Pancreas (tissue), 10 donors: ENCODE measurements around the gene GOLGA6L22. TPM values are rescaled to one million over a fixed set of nuclear protein-coding genes. Genes with fewer than 3 reads are reported as not detected.
A peak's percentile ranks its signal among the peaks of the same experiment; 100 is the strongest.
"Not testable (repeated sequence)": the region's sequence is repeated elsewhere in the genome, so short reads cannot be mapped to it uniquely, and the experiment has no call there.

Source experiments
- ATAC-seq, 4 donors: fragments of 200-7000 bp; cut with Tn5 transposase; one replicate each; pipeline versions ENCODE4 v1.8.0 to v1.9.1; 2020; ENCODE audit warnings: mild to moderate bottlenecking in 4 of 4, moderate library complexity in 4 of 4
- DNase-seq, 6 donors: peaks; one replicate each; pipeline ENCODE4 v3.0.0-alpha.2; 2020
- FAIRE-seq: peaks from 2 replicates; lab custom pipeline; 2012; peaks lifted over from hg19 to GRCh38; lab: Jason Lieb, UNC
- H3K27ac ChIP-seq, 4 donors: fragments of 200-600 bp; sonication (generic); 1 replicate in 3 of 4; 2 replicates in 1 of 4; pipeline versions ENCODE4 v1.5.0 to v1.8.0; 2020
- H3K27me3 ChIP-seq, 4 donors: fragments of 200-600 bp; one replicate each; pipeline ENCODE4 v1.8.0; 2021
- H3K36me3 ChIP-seq, 3 donors: fragments of 200-600 bp; sonication (generic) in 1 of 3; one replicate each; pipeline versions ENCODE4 v1.5.0 to v1.8.0; 2020 to 2021
- H3K4me1 ChIP-seq, 3 donors: fragments of 200-600 bp; one replicate each; pipeline ENCODE4 v1.8.0; 2021
- H3K4me3 ChIP-seq, 4 donors: fragments of 200-600 bp; sonication (generic) in 2 of 4; one replicate each; pipeline versions ENCODE4 v1.5.0 to v1.8.0; 2020 to 2021
- H3K9me3 ChIP-seq, 4 donors: fragments of 200-600 bp; one replicate each; pipeline ENCODE4 v1.8.0; 2021
- WGBS, 2 donors: extraction: QIAGEN DNeasy Blood & Tissue Kit; methylation state at CpG; one replicate each; pipeline ENCODE4 v1.1.7; 2013; 5-methylcytosine and 5-hydroxymethylcytosine counted together
- intact Hi-C, 3 donors: fragments of 100-400 bp; cut with DNase I; formaldehyde crosslinking; loops; one replicate each; pipeline versions ENCODE4 v1.11.1 to v1.14.2; 2022
- polyA plus RNA-seq, 2 donors: library from polyadenylated mRNA; stranded (reverse); fragments of 200-250 nt; gene quantifications; one replicate each; pipeline ENCODE4 v1.2.3, GENCODE V29; 2013
- total RNA-seq, 6 donors: library from RNA; stranded (reverse); fragmentation: NEBNext Ultra II Directional in 4 of 6; extraction: Animal tissue kit (Norgen Biotek cat#: 25700) in 4 of 6; gene quantifications; one replicate each; pipeline versions ENCODE4 v1.2.1 to v1.2.4, GENCODE V29; 2021 to 2023
- donor health status: healthy with polysubstance abuse.
- donor health status: DM: no; HTN: no; CAD: no; lungs with moderate emphysema.
- donor health status: DM: no; HTN: no; CAD: no.
- donor health status: control.
- donor health status: control.
- donor health status: Bipolar disorder and iron deficiency.
- donor health status: DM: yes; HTN: yes; CAD: no.
- donor health status: DM: no; HTN: no; CAD: no.
- donor health status: DM: no; HTN: no; CAD: no.
- donor health status: DM: yes; HTN: yes; CAD: no.

The GOLGA6L22 gene, protein sequence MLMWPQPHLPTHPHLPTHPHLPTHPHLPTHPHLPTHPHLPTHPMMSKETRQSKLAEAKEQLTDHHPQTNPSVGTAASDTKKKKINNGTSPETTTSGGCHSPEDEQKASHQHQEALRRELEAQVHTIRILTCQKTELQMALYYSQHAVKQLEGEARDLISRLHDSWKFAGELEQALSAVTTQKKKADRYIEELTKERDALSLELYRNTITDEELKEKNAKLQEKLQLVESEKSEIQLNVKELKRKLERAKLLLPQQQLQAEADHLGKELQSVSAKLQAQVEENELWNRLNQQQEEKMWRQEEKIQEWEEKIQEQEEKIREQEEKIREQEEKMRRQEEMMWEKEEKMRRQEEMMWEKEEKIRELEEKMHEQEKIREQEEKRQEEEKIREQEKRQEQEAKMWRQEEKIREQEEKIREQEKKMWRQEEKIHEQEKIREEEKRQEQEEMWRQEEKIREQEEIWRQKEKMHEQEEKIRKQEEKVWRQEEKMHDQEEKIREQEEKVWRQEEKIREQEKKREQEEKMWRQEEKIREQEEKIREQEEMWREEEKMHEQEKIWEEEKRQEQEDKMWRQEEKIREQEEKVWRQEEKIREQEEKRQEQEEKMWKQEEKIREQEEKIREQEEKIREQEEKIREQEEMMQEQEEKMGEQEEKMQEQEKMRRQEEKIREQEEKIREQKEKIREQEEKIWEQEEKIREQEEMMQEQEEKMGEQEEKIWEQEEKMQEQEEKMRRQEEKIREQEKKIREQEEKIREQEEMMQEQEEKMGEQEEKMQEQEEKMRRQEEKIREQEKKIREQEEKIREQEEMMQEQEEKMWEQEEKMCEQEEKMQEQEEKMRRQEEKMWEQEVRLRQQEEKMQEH
- total RNA-seq, result not detected
- under 1 TPM in 1 of 2 donors, not detected in 1; 0.02 TPM for polyA plus RNA-seq

- DNase-seq, H3K36me3 ChIP-seq, ATAC-seq, intact Hi-C loops, H3K9me3 ChIP-seq, H3K4me1 ChIP-seq, FAIRE-seq, H3K27me3 ChIP-seq, H3K4me3 ChIP-seq, H3K27ac ChIP-seq: not testable (repeated sequence)
- WGBS, 2 donors, result no CpG with 5 or more reads among the region's 7 CpGs
Measured at GRCh38 chr15:22458603-22459002, at the start of gene GOLGA6L22. GOLGA6L22 (plus strand) TSS chr15:22458903; CDS start chr15:22458994, 91 bp downstream.

DNA sequence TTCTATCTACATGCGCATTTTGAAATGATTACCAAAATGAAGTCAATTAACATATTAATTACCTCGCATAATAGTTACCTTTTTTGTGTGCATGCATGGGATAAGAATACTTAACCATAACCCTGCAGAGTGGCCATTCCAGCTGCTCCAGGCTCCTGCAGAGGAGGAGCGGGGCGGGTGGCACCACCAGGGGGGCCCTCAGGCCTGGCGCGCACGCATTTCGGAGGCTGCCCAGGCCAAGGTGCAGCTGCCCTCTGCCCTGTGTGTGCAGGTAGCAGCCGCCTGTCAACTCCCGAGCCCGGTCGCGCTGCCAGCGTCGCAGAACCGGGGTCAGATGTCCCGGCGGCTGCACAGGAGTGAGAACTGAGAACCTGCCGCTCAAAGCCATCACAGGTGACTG lies 41.4 kb upstream of the GOLGA6L22 start:
- H3K36me3 ChIP-seq, H3K4me1 ChIP-seq, FAIRE-seq, intact Hi-C loops, H3K9me3 ChIP-seq, H3K27me3 ChIP-seq, H3K27ac ChIP-seq, H3K4me3 ChIP-seq: not testable (repeated sequence)
- peak; percentile 17 to 41 (median 25) for ATAC-seq
- WGBS, 2 donors, result 40 to 84% methylated on average over 4 to 7 of the region's 19 CpGs
- DNase-seq, result peak in 1 of 6 donors; percentile 21

- H3K27ac ChIP-seq, H3K9me3 ChIP-seq, H3K4me3 ChIP-seq, FAIRE-seq, intact Hi-C loops, H3K4me1 ChIP-seq, H3K36me3 ChIP-seq, H3K27me3 ChIP-seq: not testable (repeated sequence)
- ATAC-seq, result peak; percentile 17 to 76 (median 66)
- WGBS, 2 donors, result 9 to 84% methylated on average over 7 to 11 of the region's 22 CpGs
- peak in 1 of 6 donors; percentile 27 for DNase-seq
Measured at GRCh38 chr15:22417795-22418194, 40.9 kb upstream of the GOLGA6L22 start.

- ATAC-seq, result peak; percentile 40 to 77 (median 64)
- H3K27ac ChIP-seq, H3K4me3 ChIP-seq, H3K36me3 ChIP-seq, DNase-seq, FAIRE-seq, H3K9me3 ChIP-seq, H3K27me3 ChIP-seq, H3K4me1 ChIP-seq, intact Hi-C loops: not testable (repeated sequence)
- WGBS, 2 donors, result no CpG with 5 or more reads among the region's 29 CpGs
Measured at GRCh38 chr15:22418212-22418611, 40.5 kb upstream of the GOLGA6L22 start.

GRCh38 chr15:22418666-22419065 lies 40.0 kb upstream of the GOLGA6L22 start:
- H3K4me1 ChIP-seq, H3K27me3 ChIP-seq, H3K9me3 ChIP-seq, H3K27ac ChIP-seq, H3K4me3 ChIP-seq, FAIRE-seq, H3K36me3 ChIP-seq, intact Hi-C loops: not testable (repeated sequence)
- ATAC-seq (peak in 3 of 4 donors; percentile 46 to 80 (median 70)), DNase-seq (peak in 3 of 6 donors; percentile 4 to 37 (median 24))
- WGBS, 2 donors, result 25 to 94% methylated on average over 13 to 15 of the region's 33 CpGs

DNA sequence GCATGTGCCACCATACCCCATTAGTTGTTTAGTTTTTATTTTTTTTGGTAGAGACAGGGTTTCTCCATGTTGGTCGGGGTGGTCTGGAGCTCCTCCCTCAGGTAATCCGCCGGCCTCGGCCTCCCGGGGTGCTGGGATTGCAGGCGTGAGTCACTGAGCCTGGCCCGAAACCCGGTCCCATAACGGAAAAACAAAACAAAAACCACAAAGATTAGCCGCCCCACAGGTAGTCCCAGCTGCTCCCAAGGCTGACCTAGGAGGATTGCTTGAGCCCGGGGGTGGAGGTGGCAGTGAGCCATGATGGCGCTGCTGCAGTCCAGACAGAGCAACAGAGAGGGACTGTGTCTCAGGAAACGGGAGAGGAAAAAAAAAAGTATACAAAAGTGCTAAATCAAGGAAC lies 38.4 kb upstream of the GOLGA6L22 start:
- H3K27ac ChIP-seq, H3K27me3 ChIP-seq, H3K36me3 ChIP-seq, H3K4me1 ChIP-seq, H3K4me3 ChIP-seq, intact Hi-C loops, FAIRE-seq, H3K9me3 ChIP-seq: not testable (repeated sequence)
- peak in 4 of 6 donors; percentile 2 to 48 (median 14) for DNase-seq
- ATAC-seq, result peak; percentile 63 to 78 (median 68)
- WGBS, 2 donors, result 36 to 55% methylated on average over 9 of the region's 13 CpGs

DNA sequence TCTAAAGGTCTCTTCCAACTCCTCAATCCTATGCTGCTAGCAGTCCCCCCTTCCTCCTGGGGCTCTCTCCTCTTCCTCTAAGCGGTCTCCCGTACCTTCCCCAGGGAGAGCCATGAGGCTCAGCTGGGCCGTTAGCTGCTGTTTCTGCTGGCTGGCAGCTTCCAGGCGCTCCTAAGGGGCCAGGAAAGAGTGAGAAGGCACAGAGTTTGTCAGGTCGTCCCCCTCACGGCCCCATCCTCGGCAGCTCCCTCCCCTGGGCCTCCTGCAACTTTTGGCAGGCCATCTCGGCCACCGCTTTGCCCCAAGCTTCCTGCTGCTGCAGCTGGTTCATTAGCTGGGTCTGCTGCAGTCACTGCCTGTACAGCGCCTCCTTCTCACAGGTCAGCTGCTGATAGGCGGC lies 29.3 kb upstream of the GOLGA6L22 start:
- H3K9me3 ChIP-seq, FAIRE-seq, H3K27ac ChIP-seq, intact Hi-C loops, H3K27me3 ChIP-seq, H3K36me3 ChIP-seq, ATAC-seq, H3K4me3 ChIP-seq, H3K4me1 ChIP-seq: not testable (repeated sequence)
- WGBS, 2 donors, result 48 to 51% methylated on average over 4 to 7 of the region's 11 CpGs
- DNase-seq, result peak in 3 of 6 donors; percentile 3 to 28 (median 21)

- H3K4me3 ChIP-seq, H3K27ac ChIP-seq, H3K9me3 ChIP-seq, FAIRE-seq, H3K4me1 ChIP-seq, H3K36me3 ChIP-seq, H3K27me3 ChIP-seq, intact Hi-C loops, ATAC-seq: not testable (repeated sequence)
- DNase-seq, result peak in 1 of 6 donors; percentile 29
- WGBS, 2 donors, result 75 to 79% methylated on average over 6 to 7 of the region's 8 CpGs
Measured at GRCh38 chr15:22431687-22432086, 27.0 kb upstream of the GOLGA6L22 start.

DNA sequence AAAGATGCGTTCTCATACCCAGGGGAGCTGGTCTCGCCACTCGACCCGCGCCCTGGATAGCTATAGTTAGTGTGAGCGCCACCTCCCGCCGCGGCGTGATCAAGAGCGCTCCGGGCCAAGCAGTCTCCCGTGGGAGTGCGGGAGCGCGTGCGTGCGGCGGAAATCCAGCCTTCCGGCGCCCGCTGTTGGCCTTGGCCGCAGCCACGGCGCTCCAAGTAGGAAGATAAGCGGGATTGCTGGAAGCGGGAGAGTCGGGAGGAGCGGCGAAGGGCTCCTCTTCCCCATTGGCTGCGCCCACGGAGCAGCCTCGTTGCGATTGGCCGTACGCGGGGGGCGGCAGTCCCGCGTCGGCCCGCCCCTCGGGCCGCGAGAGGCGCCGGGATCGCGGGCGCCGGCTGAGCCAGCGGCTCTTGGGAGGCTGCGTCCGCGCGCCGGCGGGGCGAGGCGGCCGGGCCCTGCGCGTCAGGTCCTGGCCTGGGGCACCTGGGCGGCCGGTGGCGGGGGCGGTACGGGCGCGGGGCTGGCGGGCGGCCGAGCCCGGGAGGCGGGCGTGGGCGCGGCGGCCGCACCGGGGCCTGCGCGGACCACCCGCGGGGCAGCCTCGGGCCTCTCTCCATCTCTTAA lies 35.9 kb downstream of the GOLGA6L22 start:
- WGBS, 2 donors, result 0% methylated on average over 13 to 47 of the region's 86 CpGs
- H3K4me3 ChIP-seq, result peak overlapping the region in 2 of 4 donors; percentile 35 to 38
- DNase-seq (peak; percentile 22 to 79 (median 70)), ATAC-seq (peak in 2 of 4 donors; percentile 36 to 57)
- intact Hi-C loops, H3K27me3 ChIP-seq, H3K27ac ChIP-seq, H3K4me1 ChIP-seq, H3K36me3 ChIP-seq, FAIRE-seq, H3K9me3 ChIP-seq: not testable (repeated sequence)

GRCh38 chr15:22497200-22497599 lies 38.5 kb downstream of the GOLGA6L22 start:
- H3K27ac ChIP-seq, FAIRE-seq, intact Hi-C loops, H3K36me3 ChIP-seq, H3K4me3 ChIP-seq, H3K4me1 ChIP-seq, ATAC-seq, DNase-seq, H3K9me3 ChIP-seq, H3K27me3 ChIP-seq: not testable (repeated sequence)
- WGBS, 2 donors, result 77 to 91% methylated on average over 2 of the region's 4 CpGs

- intact Hi-C loops, H3K27ac ChIP-seq, ATAC-seq, FAIRE-seq, DNase-seq, H3K27me3 ChIP-seq, H3K9me3 ChIP-seq, H3K4me1 ChIP-seq, H3K36me3 ChIP-seq, H3K4me3 ChIP-seq: not testable (repeated sequence)
- WGBS, 2 donors, result no CpG with 5 or more reads among the region's 5 CpGs
Measured at GRCh38 chr15:22498220-22498925, 39.7 kb downstream of the GOLGA6L22 start.
